Neural crest cell (in vitro differentiated cells): ENCODE data around the gene HACD1. TPM values are rescaled to one million over a fixed set of nuclear protein-coding genes. Genes with fewer than 3 reads are reported as not detected.

Experiments
- DNase-seq: peaks from one replicate; pipeline ENCODE4 v3.0.0; 2021; ENCODE audit warnings: low read depth, mixed read lengths, low spot score
- H3K27ac Mint-ChIP-seq: one replicate; pipeline ENCODE4 v1.8.0; 2021; ENCODE audit warnings: mild to moderate bottlenecking, mixed read lengths; ENCODE audit not compliant: unreplicated experiment
- H3K27me3 Mint-ChIP-seq: 2 replicates; pipeline ENCODE4 v1.8.0; 2021; ENCODE audit warnings: low read depth, mild to moderate bottlenecking, mixed read lengths
- H3K36me3 Mint-ChIP-seq: 2 replicates; pipeline ENCODE4 v1.8.0; 2021; ENCODE audit warnings: low read depth, mild to moderate bottlenecking, mixed read lengths
- H3K4me1 Mint-ChIP-seq: 2 replicates; pipeline ENCODE4 v1.8.0; 2021; ENCODE audit warnings: mixed read lengths
- H3K4me3 Mint-ChIP-seq: one replicate; pipeline ENCODE4 v1.8.0; 2021; ENCODE audit warnings: mild to moderate bottlenecking, mixed read lengths
- H3K9me3 Mint-ChIP-seq: 2 replicates; pipeline ENCODE4 v1.8.0; 2021; ENCODE audit warnings: mixed read lengths
- total RNA-seq: library from RNA; stranded (reverse); gene quantifications from 2 replicates; pipeline ENCODE4 v1.2.1, GENCODE V29; 2021
- TF ChIP-seq, protein P1 (sequence below): fragments of 200-600 bp; sonication (generic); conservative IDR thresholded peaks from 2 replicates; pipeline ENCODE4 v1.5.0; 2021; ENCODE audit warnings: antibody characterized with exemption, mild to moderate bottlenecking

HACD1 gene
- total RNA-seq, 1 donor from 2014 or later, result 13.7 TPM

DNA sequence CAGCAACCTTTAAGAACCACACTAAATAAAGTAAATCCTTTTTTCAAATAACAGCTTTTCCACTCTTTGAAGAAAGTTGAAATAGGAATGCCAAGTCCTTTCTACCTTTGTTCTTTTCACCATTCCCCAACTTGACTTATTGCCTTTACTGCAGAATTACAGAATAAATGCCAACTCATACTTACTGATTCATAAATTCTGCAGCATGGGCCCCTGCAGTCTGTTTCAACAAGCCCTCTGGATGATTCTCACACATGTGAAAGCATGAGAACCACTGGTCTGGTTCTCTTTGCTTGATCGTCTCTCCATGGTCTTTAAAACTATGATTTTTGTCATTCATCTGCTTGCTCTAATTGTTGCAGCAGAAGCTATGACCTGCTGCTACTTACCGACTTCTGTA, 56.1 kb downstream of the HACD1 start:
- H3K27ac Mint-ChIP-seq, result no peak overlapping the region
- no peaks in the 10 kb centered on the region for H3K9me3 Mint-ChIP-seq
- H3K4me3 Mint-ChIP-seq, result no peak overlapping the region
- H3K4me1 Mint-ChIP-seq, result no peaks in the 10 kb centered on the region
- no peaks in the 10 kb centered on the region for H3K27me3 Mint-ChIP-seq
- DNase-seq, result no peak
- TF ChIP-seq, protein P1, sequence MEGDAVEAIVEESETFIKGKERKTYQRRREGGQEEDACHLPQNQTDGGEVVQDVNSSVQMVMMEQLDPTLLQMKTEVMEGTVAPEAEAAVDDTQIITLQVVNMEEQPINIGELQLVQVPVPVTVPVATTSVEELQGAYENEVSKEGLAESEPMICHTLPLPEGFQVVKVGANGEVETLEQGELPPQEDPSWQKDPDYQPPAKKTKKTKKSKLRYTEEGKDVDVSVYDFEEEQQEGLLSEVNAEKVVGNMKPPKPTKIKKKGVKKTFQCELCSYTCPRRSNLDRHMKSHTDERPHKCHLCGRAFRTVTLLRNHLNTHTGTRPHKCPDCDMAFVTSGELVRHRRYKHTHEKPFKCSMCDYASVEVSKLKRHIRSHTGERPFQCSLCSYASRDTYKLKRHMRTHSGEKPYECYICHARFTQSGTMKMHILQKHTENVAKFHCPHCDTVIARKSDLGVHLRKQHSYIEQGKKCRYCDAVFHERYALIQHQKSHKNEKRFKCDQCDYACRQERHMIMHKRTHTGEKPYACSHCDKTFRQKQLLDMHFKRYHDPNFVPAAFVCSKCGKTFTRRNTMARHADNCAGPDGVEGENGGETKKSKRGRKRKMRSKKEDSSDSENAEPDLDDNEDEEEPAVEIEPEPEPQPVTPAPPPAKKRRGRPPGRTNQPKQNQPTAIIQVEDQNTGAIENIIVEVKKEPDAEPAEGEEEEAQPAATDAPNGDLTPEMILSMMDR, result no peak
- no peaks in the 10 kb centered on the region for H3K36me3 Mint-ChIP-seq

DNA sequence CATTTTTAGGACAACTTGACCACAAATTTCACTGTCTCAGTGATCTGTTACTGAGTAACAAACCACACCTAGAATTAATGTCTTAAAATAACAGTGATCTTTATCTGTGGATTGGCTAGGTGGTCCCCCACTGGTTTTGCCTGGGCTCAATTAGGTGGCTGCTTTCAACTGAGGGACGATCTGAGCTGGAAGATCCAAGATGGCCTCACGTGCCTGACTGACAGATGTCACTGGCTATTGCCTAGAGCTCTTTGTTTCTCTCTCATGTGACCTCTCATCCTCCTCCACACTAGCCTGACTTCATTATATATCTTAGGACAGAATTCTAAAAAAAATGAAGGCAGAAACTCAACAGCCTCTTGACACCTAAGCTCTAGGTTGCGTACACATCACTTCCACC, 59.7 kb downstream of the HACD1 start:
- no peaks in the 10 kb centered on the region for H3K36me3 Mint-ChIP-seq
- no peak for DNase-seq
- no peak overlapping the region for H3K27ac Mint-ChIP-seq
- TF ChIP-seq, protein P1, result no peak
- H3K4me1 Mint-ChIP-seq, result no peaks in the 10 kb centered on the region
- no peaks in the 10 kb centered on the region for H3K27me3 Mint-ChIP-seq
- H3K9me3 Mint-ChIP-seq, result no peaks in the 10 kb centered on the region
- no peak overlapping the region for H3K4me3 Mint-ChIP-seq

DNA sequence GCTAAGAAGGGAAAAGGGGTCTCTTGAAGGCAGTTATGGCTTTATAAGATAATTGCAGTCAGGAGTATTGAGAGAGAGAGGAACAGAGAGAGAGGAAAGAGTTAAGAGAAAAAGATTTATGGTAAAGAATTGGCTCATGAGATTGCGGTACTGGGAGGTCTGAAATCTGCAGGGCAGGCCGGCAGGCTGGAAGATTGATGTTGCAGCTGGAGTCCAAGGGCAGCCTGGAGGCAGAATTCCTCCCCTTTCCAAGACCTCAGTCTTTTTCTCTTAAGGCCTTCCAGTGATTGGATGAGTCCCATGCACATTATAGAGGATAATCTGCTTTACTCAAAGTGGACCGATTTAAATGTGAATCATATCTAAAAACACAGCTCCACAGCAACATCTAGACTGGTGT, 68.4 kb downstream of the HACD1 start:
- Mint-ChIP-seq H3K9me3 (peaks cover under 1% of the 10 kb centered on the region), H3K27me3 (no peaks in the 10 kb centered on the region), H3K4me1 (no peaks in the 10 kb centered on the region), H3K36me3 (no peaks in the 10 kb centered on the region), H3K27ac (no peak overlapping the region), H3K4me3 (no peak overlapping the region)
- TF ChIP-seq, protein P1, result no peak
- no peak for DNase-seq

DNA sequence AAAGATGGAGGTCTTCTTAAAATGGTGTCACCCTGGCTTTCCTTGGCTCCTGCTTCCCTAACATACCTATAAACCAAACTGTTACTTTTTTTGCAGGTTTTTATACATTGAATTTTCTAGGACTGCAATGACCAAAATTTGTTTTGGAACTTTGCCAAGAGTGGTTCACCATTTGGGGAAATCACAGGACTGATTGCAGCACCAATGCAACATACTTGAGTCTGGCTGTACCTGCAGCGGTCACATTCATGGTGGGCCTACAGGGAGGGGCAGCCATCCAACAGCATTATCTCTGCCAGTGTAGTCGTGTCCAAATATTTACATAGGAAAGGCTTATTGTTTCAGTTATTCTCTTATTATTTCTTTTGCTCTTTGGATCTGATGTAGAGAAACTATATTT, 69.0 kb downstream of the HACD1 start:
- no peaks in the 10 kb centered on the region for H3K4me1 Mint-ChIP-seq
- DNase-seq, result no peak
- no peak overlapping the region for H3K27ac Mint-ChIP-seq
- TF ChIP-seq, protein P1, result no peak
- no peaks in the 10 kb centered on the region for H3K27me3 Mint-ChIP-seq
- H3K36me3 Mint-ChIP-seq, result no peaks in the 10 kb centered on the region
- H3K9me3 Mint-ChIP-seq, result peaks cover 3% of the 10 kb centered on the region
- H3K4me3 Mint-ChIP-seq, result no peak overlapping the region

DNA sequence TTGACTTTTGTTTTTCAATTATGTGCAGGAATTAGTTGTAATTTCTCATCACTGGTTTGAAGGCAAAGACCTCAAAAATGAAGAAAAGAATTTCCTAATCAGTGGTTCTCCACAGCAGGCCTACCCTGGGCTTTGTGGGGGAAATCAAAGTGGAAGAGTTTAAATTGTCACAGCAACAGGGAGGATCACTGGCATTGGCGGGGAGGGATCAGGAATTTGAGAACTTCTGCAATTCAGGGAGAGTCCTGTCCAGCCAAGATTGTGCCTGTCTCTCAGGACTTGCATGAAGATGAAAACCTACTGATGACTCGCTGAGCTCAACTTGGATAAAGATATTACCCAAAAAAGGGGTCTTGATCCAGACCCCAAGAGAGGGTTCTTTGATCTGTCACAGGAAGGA, 70.1 kb downstream of the HACD1 start:
- no peaks in the 10 kb centered on the region for H3K27me3 Mint-ChIP-seq
- TF ChIP-seq, protein P1, result no peak
- no peak for DNase-seq

DNA sequence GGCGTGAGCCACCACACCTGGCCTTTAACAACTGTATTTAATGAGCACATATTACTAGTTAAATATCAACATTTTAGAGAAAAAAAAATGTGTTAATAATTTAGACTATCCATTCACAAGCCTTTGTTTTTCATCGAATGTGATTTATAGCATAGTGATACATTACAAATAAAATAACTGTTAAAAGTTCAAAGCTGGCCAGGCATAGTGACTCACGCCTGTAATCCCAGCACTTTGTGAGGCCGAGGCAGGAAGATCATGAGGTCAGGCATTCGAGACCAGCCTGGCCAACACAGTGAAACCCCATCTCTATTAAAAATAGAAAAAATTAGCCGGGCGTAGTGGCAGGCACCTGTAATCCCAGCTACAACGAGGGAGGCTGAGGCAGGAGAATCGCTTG, 72.7 kb downstream of the HACD1 start:
- Mint-ChIP-seq H3K27me3 (no peaks in the 10 kb centered on the region), H3K4me3 (no peak overlapping the region), H3K4me1 (no peaks in the 10 kb centered on the region), H3K27ac (no peak overlapping the region), H3K9me3 (peaks cover 5% of the 10 kb centered on the region), H3K36me3 (no peaks in the 10 kb centered on the region)
- TF ChIP-seq, protein P1, result no peak
- DNase-seq, result no peak

More for the DNA sequence above, 70.1 kb downstream of the HACD1 start:
- Mint-ChIP-seq H3K36me3 (no peaks in the 10 kb centered on the region), H3K27ac (no peak overlapping the region), H3K4me3 (no peak overlapping the region), H3K9me3 (peaks cover 3% of the 10 kb centered on the region), H3K4me1 (no peaks in the 10 kb centered on the region)
